ENCODE data around the gene CENPX.

Gene CENPX

DNA sequence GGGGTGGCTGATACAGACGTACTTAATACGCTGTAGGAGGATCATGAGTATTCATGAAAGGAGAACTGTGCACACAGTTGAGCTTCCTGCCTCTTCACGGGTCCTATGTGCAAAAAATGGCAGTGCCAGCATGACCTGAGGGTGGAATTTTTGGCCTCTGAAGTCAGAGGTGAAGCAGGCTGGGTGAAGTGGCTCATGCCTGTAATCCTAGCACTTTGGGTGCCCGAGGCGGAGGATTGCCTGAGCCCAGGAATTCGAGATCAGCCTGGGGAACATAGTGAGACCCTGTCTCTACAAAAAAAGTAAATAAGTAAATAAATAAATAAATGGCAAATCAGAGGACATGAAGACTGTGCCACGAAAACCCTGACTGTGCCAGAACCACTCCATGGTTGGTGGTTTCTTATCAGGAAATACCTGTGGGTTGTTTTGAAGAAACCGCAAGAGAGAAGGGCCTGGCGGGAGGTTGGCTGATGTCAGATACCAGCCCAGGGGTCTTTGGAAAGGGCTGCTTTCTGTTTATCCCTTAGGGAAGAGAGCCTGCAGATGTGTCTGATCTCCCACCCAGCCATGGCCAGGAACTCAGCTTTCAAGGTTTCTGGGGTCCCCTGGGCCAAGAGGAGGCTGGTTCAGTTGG, 41.9 kb downstream of the CENPX start:
- DNase-seq (ENCODE audit: low spot score) = no peak
- TF ChIP-seq, protein P1, sequence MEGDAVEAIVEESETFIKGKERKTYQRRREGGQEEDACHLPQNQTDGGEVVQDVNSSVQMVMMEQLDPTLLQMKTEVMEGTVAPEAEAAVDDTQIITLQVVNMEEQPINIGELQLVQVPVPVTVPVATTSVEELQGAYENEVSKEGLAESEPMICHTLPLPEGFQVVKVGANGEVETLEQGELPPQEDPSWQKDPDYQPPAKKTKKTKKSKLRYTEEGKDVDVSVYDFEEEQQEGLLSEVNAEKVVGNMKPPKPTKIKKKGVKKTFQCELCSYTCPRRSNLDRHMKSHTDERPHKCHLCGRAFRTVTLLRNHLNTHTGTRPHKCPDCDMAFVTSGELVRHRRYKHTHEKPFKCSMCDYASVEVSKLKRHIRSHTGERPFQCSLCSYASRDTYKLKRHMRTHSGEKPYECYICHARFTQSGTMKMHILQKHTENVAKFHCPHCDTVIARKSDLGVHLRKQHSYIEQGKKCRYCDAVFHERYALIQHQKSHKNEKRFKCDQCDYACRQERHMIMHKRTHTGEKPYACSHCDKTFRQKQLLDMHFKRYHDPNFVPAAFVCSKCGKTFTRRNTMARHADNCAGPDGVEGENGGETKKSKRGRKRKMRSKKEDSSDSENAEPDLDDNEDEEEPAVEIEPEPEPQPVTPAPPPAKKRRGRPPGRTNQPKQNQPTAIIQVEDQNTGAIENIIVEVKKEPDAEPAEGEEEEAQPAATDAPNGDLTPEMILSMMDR (IDR thresholded peaks at IDR 0.05; ENCODE audit: borderline replicate concordance, control extremely low read depth, extremely low read depth, insufficient read depth, missing control alignments) = no peak
- in situ Hi-C loops (cut with MboI; ENCODE audit: low sequenced_read_pairs, unreplicated experiment) = no loop called here

DNA sequence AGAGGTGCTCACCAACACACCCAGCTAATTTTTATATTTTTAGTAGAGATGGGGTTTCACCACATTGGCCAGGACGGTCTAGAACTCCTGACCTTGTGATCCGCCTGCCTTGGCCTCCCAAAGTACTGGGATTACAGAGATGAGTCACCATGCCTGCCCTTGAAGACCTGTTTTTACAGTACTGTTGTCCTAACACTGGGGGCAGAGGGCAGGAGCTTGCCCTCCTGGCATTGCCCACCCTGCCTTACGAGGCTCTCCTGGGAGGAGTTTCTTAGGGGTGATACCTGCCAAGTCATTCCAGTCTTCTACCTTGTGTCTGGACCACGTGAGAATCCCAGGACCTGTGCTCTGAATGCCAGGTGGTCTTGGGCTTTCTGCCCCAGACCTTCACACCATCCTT, 42.6 kb downstream of the CENPX start:
- no peak for DNase-seq (ENCODE audit: low spot score)
- in situ Hi-C loops (cut with MboI; ENCODE audit: low sequenced_read_pairs, unreplicated experiment) = no loop called here
- TF ChIP-seq, protein P1 (IDR thresholded peaks at IDR 0.05; ENCODE audit: borderline replicate concordance, control extremely low read depth, extremely low read depth, insufficient read depth, missing control alignments) = no peak

DNA sequence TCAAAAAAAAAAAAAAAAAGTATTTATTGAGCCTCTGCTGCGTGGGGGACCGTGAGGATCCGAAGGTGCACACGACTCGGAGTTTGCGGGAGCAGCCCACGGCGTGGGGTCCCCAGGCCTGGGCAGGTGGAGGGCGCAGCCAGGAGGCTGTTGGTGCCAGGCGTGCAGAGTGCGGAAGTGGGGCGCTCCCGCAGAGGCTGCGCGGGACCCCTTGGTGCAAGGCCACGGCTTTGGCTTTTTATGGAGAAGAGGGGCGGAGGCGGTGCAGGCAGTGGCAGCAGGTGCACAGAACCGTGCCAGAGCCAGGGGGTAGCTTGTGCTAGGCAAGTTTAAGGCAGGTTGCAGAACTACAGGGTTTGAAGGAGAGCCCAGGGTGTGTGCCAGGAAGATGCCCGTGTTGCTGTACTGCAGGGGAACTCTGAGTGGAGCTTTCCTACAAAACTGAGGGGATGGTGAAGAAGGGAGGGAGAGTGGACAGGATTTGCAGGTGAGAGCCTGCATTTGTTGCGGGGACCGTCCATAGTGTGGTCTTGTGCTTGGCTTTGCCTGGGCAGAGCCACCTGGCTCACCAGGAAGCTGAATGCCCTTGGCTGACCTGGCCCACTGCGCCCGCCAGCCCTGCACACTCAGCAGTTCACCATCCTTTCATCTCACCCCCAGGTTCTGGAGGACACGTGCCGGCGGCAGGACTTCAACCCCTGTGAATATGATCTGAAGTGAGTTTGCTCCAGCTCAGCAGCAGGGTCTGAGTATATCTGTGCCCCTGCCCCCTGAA, 44.0 kb downstream of the CENPX start:
- DNase-seq (ENCODE audit: low spot score) = no peak
- in situ Hi-C loops (cut with MboI; ENCODE audit: low sequenced_read_pairs, unreplicated experiment) = no loop called here
- TF ChIP-seq, protein P1 (IDR thresholded peaks at IDR 0.05; ENCODE audit: borderline replicate concordance, control extremely low read depth, extremely low read depth, insufficient read depth, missing control alignments) = no peak

DNA sequence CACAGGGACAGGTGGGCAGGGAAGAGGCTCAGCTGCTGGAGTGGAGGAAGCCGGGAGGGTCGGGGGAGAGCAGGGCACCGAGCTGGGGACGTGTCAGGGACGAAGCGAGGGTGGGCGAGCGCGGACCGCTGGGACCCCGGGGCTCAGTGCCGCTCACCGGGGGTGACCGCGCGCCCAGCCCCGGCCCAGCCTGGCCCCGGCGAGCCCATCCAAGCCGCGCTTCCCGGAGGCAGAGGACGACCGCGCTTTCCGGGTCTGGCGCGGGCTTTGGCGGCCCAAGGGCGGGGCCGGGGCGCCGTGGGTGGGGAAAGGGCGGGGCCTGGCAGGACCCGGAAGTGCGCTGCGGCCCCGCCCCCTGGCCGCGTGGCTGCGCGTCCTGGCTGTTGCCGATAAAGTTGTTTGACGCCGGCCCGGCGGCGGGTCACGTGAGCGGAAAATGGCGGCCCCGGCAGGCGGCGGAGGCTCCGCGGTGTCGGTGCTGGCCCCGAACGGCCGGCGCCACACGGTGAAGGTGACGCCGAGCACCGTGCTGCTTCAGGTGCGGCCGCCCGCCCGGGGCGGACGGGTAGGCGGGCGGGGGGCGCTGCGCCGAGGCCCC, 45.4 kb downstream of the CENPX start, which contains the start of gene ASPSCR1:
Gene ASPSCR1, plus strand, starts transcription at position 419 of the 598 bp plus-strand sequence. Its CDS starts 18 bp downstream, at position 437.
- TF ChIP-seq, protein P1 (IDR thresholded peaks at IDR 0.05; ENCODE audit: borderline replicate concordance, control extremely low read depth, extremely low read depth, insufficient read depth, missing control alignments) = no peak
- in situ Hi-C loops (cut with MboI; ENCODE audit: low sequenced_read_pairs, unreplicated experiment) = no loop called here
- DNase-seq (ENCODE audit: low spot score) = peak; percentile 96

DNA sequence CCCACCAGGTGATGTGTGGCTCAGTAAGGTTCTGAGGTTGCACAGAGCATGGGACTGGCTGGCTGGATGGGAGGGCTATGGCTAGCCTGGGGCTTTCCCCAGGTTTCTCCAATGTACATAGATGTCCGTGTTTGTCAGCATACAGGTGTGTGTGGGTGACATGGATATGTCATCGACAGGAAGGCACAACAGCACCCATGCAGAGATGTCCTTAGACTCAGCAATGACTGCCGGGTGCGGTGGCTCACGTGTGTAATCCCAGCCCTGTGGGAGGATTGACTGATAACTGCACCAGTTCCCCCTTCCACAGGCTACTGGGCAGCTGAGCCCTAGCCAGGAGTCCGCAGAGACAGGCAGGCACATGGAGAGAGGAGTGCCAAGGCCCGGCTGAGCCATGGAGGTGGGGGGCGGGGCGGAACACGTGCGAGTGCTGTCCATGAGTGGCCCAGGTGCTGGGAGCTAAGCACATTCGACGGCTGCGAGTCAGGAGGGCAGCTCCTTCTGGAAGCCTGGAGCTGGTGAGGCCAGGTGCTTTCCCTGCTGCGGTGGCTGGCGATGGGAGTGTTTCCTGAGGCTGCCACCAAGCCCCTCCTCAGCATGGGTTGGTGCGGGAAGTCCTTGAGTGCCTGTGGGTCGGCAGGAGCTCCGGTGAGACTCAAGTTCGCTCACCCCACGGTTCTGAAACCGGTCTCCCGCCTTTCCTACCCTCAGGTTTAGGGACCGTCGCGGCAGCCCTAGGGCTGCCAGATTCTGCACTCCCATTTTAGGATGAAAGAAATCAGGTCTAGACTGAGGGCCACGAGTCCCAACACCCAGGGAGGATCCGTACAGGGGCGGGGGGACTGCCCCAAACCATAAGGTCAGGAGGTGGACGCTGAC, 46.1 kb downstream of the CENPX start:
- in situ Hi-C loops (cut with MboI; ENCODE audit: low sequenced_read_pairs, unreplicated experiment) = no loop called here
- TF ChIP-seq, protein P1 (IDR thresholded peaks at IDR 0.05; ENCODE audit: borderline replicate concordance, control extremely low read depth, extremely low read depth, insufficient read depth, missing control alignments) = no peak
- no peak for DNase-seq (ENCODE audit: low spot score)

DNA sequence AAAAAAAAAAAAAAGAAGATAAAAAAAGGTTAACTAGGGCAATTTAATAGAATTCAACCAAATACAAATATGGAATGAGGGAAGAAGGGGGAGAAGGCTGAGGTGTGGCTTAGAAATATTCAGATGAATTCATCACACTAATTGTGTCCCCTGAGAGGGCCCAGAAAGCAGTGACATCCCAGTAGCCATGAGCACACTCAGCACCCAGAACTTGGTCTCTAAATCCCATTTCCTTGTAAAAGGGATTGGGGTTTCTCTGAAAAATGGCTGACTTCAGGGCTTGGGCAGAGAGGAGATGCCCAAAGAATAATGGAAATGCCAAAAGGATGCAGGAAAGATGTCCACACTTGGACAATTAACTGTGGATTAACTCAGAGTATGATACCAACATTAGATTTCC, 49.2 kb downstream of the CENPX start:
- DNase-seq (ENCODE audit: low spot score) = no peak
- TF ChIP-seq, protein P1 (IDR thresholded peaks at IDR 0.05; ENCODE audit: borderline replicate concordance, control extremely low read depth, extremely low read depth, insufficient read depth, missing control alignments) = no peak
- in situ Hi-C loops (cut with MboI; ENCODE audit: low sequenced_read_pairs, unreplicated experiment) = no loop called here

Data from GM13976 (cell line).